HepG2 (cell line): ENCODE results near the gene SERTAD1. TPM values are rescaled to one million over a fixed set of nuclear protein-coding genes. Genes with fewer than 3 reads are reported as not detected.

Experiments used
- FIP1L1 ChIP-seq: fragments of 200-400 bp; formaldehyde crosslinking; IDR thresholded peaks from 2 replicates; pipeline ENCODE4 v1.6.1; 2018; ENCODE audit warnings: low read depth, mild to moderate bottlenecking, low read length, moderate library complexity, borderline replicate concordance; ENCODE audit not compliant: insufficient read depth
- FOSL2 ChIP-seq: sonication (generic); formaldehyde crosslinking; IDR thresholded peaks from 2 replicates; pipeline ENCODE4 v1.4.0; 2020; ENCODE audit warnings: missing genetic modification reagents
- GATA4 ChIP-seq: sonication (generic); IDR thresholded peaks from 2 replicates; pipeline ENCODE4 v1.6.1; 2016; ENCODE audit warnings: antibody characterized with exemption, low read depth, borderline replicate concordance
- HOXA3 ChIP-seq: sonication (generic); formaldehyde crosslinking; IDR thresholded peaks from 2 replicates; pipeline ENCODE4 v1.5.0; 2020; ENCODE audit warnings: missing genetic modification reagents
- KDM3A ChIP-seq: IDR thresholded peaks from 2 replicates; pipeline ENCODE4 v1.6.1; 2018; ENCODE audit warnings: low read depth, missing compliant biosample characterization
- MIXL1 ChIP-seq: IDR thresholded peaks from 2 replicates; pipeline ENCODE4 v1.6.1; 2016
- NFYC ChIP-seq: IDR thresholded peaks from 2 replicates; pipeline ENCODE4 v1.6.1; 2016; ENCODE audit warnings: missing genetic modification reagents, missing compliant biosample characterization
- RARA ChIP-seq: IDR thresholded peaks from 2 replicates; pipeline ENCODE4 v1.6.1; 2016; ENCODE audit warnings: missing genetic modification reagents, missing compliant biosample characterization
- RBFOX2 ChIP-seq: fragments of 200-400 bp; formaldehyde crosslinking; IDR thresholded peaks from 2 replicates; pipeline ENCODE4 v1.6.1; 2017; ENCODE audit warnings: low read depth, mild to moderate bottlenecking, low read length
- SIN3A ChIP-seq: IDR thresholded peaks from 2 replicates; pipeline ENCODE4 v1.6.1; 2011; ENCODE audit warnings: low read depth, mild to moderate bottlenecking, control low read depth, low read length, borderline replicate concordance
- TBX2 ChIP-seq: sonication (generic); formaldehyde crosslinking; IDR thresholded peaks from 2 replicates; pipeline ENCODE4 v1.5.0; 2020; ENCODE audit warnings: missing genetic modification reagents, mild to moderate bottlenecking, borderline replicate concordance
- UBTF ChIP-seq: sonication (generic); formaldehyde crosslinking; IDR thresholded peaks from 2 replicates; pipeline ENCODE4 v1.4.0; 2020; ENCODE audit warnings: mild to moderate bottlenecking, missing genetic modification reagents
- ZFX ChIP-seq: sonication (generic); formaldehyde crosslinking; IDR thresholded peaks from 2 replicates; pipeline ENCODE4 v1.4.0; 2020; ENCODE audit warnings: mild to moderate bottlenecking, low read depth, missing genetic modification reagents, moderate library complexity
- ZNF225 ChIP-seq: sonication (generic); formaldehyde crosslinking; IDR thresholded peaks from 2 replicates; pipeline ENCODE4 v1.4.0; 2020; ENCODE audit warnings: mild to moderate bottlenecking, missing genetic modification reagents
- ZNF7 ChIP-seq: IDR thresholded peaks from 2 replicates; pipeline ENCODE4 v1.6.1; 2016; ENCODE audit warnings: missing biosample characterization, missing genetic modification reagents
- ZNF747 ChIP-seq: sonication (generic); formaldehyde crosslinking; IDR thresholded peaks from 2 replicates; pipeline ENCODE4 v1.8.1; 2023; ENCODE audit warnings: missing genetic modification reagents, mild to moderate bottlenecking, borderline replicate concordance
- ZNF790 ChIP-seq: sonication (generic); formaldehyde crosslinking; IDR thresholded peaks from 2 replicates; pipeline ENCODE4 v1.8.0; 2022; ENCODE audit warnings: missing genetic modification reagents, mild to moderate bottlenecking, borderline replicate concordance
- ZSCAN21 ChIP-seq: sonication (generic); formaldehyde crosslinking; IDR thresholded peaks from 2 replicates; pipeline ENCODE4 v1.8.0; 2022; ENCODE audit warnings: mild to moderate bottlenecking, missing genetic modification reagents, moderate library complexity, borderline replicate concordance
- polyA plus RNA-seq, 8 experiments: library from polyadenylated mRNA; depleted of rRNA in 3 of 8; stranded (reverse) in 7 of 8; unstranded in 1 of 8; fragments of >200 nt; fragmentation: Illumina TruSeq in 4 of 8; extraction: Trizol in 4 of 8; gene quantifications; 2 replicates each; pipeline versions ENCODE4 v1.2.1 to v1.2.3, GENCODE V29; 2011 to 2016; ENCODE audit warnings: low read depth in 4 of 8, missing spikeins in 1 of 8, mixed read lengths in 1 of 8; ENCODE audit not compliant: insufficient read depth in 1 of 8
- total RNA-seq, 5 experiments: library from RNA; depleted of rRNA; stranded (reverse); fragments of >200 nt; fragmentation: Illumina TruSeq; extraction: Trizol; gene quantifications; 2 replicates each; pipeline ENCODE4 v1.2.3, GENCODE V29; 2016; ENCODE audit warnings: low read depth in 1 of 5
- TF ChIP-seq, protein P1 (sequence below): sonication (generic); formaldehyde crosslinking; IDR thresholded peaks from 2 replicates; pipeline ENCODE4 v1.4.0; 2020; ENCODE audit warnings: mild to moderate bottlenecking, missing genetic modification reagents

The SERTAD1 gene
- total and polyA plus RNA-seq, 2 of the 13 experiments (the other 11 are each of a cell fraction or from before 2014, with no cell fraction given), result 4.3 to 4.5 TPM

GRCh38 chr19:40425450-40426287, at the start of gene SERTAD1 (continued):
- peak; percentile 89 for TF ChIP-seq RBFOX2
- peak; percentile 6 for TF ChIP-seq HOXA3
- peak; percentile 90; the same call in 1 of the 2 replicates for TF ChIP-seq GATA4
- 0 out of 2 replicates have a peak, but pooled peaks have one; percentile 36 for TF ChIP-seq ZNF747 (CRISPR knock-in tag)
- peak; percentile 54; the same call in 1 of the 2 replicates for TF ChIP-seq ZFX (CRISPR knock-in tag)
- TF ChIP-seq TBX2 (CRISPR knock-in tag), result peak; percentile 77
- TF ChIP-seq RARA (CRISPR knock-in tag), result peak; percentile 2; the same call in 1 of the 2 replicates
- peak; percentile 22; the same call in 1 of the 2 replicates for TF ChIP-seq KDM3A (CRISPR knock-in tag)
- peak; percentile 89; the same call in 1 of the 2 replicates for TF ChIP-seq ZNF790 (CRISPR knock-in tag)
- peak; percentile 35; the same call in 1 of the 2 replicates for TF ChIP-seq SIN3A
- TF ChIP-seq, protein P1, sequence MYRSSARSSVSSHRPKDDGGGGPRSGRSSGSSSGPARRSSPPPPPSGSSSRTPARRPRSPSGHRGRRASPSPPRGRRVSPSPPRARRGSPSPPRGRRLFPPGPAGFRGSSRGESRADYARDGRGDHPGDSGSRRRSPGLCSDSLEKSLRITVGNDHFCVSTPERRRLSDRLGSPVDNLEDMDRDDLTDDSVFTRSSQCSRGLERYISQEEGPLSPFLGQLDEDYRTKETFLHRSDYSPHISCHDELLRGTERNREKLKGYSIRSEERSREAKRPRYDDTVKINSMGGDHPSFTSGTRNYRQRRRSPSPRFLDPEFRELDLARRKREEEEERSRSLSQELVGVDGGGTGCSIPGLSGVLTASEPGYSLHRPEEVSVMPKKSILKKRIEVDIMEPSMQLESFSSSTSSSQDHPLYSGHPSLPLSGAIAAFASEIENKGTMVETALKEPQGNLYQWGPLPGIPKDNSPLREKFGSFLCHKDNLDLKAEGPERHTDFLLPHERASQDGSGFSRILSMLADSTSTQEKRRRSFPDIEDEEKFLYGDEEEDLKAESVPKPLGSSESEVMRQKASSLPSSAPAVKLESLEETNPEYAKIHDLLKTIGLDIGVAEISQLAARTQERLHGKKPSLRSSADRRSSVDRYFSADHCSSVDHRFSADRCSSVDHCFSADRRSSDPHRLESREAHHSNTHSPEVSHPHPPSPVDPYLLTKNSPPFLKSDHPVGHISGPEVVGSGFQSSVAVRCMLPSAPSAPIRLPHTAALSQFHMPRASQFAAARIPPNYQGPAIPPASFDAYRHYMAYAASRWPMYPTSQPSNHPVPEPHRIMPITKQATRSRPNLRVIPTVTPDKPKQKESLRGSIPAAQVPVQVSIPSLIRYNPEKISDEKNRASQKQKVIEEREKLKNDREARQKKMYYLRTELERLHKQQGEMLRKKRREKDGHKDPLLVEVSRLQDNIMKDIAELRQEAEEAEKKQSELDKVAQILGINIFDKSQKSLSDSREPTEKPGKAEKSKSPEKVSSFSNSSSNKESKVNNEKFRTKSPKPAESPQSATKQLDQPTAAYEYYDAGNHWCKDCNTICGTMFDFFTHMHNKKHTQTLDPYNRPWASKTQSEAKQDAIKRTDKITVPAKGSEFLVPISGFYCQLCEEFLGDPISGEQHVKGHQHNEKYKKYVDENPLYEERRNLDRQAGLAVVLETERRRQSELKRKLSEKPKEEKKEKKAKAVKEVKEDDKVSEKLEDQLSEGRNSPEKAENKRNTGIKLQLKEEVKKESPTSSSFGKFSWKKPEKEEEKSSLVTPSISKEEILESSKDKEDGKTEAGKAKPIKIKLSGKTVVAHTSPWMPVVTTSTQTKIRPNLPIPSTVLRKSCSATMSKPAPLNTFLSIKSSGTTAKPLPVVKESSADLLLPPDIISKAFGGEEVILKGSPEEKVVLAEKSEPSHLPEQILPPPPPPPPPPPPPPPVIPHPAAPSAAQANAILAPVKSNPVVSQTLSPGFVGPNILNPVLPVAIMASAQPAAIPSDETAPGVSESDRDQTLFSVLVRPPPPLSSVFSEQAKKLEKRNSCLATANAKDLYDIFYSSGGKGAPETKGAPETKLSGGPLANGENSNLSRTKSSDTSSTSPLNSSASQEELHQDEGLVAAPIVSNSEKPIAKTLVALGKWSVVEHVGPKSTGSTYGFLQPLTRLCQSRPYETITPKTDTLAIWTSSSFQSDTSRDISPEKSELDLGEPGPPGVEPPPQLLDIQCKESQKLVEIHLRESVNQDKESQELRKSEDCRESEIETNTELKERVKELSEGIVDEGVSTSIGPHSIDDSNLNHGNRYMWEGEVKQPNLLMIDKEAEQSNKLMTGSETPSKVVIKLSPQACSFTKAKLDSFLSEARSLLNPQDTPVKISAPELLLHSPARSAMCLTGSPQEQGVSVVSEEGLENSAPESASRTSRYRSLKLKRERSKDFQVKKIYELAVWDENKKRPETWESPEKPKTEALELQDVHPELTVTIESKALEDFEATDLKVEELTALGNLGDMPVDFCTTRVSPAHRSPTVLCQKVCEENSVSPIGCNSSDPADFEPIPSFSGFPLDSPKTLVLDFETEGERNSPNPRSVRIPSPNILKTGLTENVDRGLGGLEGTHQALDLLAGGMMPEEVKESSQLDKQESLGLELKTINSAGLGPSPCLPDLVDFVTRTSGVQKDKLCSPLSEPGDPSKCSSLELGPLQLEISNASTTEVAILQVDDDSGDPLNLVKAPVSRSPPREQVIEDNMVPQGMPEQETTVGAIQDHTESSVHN (CRISPR knock-in tag), result peak; percentile 79; the same call in 1 of the 2 replicates
- TF ChIP-seq ZSCAN21 (CRISPR knock-in tag), result peak; percentile 23; the same call in 1 of the 2 replicates
- peak; percentile 28; the same call in 1 of the 2 replicates for TF ChIP-seq FIP1L1
- peak; percentile 63; the same call in 1 of the 2 replicates for TF ChIP-seq ZNF225 (CRISPR knock-in tag)
- TF ChIP-seq FOSL2, result peak; percentile 69
- no peak for TF ChIP-seq ZNF7 (CRISPR knock-in tag)
- TF ChIP-seq MIXL1 (CRISPR knock-in tag), result 0 out of 2 replicates have a peak, but pooled peaks have one; percentile 3
- peak; percentile 74; the same call in 1 of the 2 replicates for TF ChIP-seq UBTF (CRISPR knock-in tag)
- peak; percentile 93 for TF ChIP-seq NFYC (CRISPR knock-in tag)
